ENCODE results near the gene MGLL.

Gene MGLL

GRCh38 chr3:127645371-127646015 lies 176.8 kb downstream of the MGLL start:
- no peak for DNase-seq

- no peak for DNase-seq
Measured at GRCh38 chr3:127644641-127645370, 177.5 kb downstream of the MGLL start.

GRCh38 chr3:127640042-127640355 lies 182.3 kb downstream of the MGLL start:
- DNase-seq = no peak

- no peak for DNase-seq
Measured at GRCh38 chr3:127639173-127640041, 182.9 kb downstream of the MGLL start.
